ENCODE data around the gene SH3BP4. TPM values are rescaled to one million over a fixed set of nuclear protein-coding genes. Genes with fewer than 3 reads are reported as not detected.

The SH3BP4 gene
- polyA plus RNA-seq, 2 of the 4 experiments (the other 2 are of a cell fraction) = 22.6 to 35.7 TPM

DNA sequence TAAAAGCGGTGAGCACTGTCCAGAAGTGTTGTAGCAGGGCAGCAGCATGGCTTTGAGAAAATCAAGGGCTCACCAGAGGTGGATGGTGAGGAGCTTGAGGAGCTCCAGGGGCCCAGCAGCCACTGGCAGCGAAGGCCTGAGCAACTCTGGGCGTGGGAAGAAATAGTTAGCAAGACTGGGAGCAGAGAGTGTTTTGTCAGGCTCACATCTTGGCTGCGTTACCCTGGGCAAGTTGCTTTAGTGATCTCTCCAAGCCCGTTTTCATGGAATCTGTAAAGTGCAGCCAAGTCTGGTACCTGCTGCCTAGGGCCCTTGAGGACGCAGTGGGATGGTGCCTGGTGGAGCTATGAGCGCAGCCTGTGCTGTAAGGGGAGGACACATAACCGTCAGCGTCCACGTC, 78.3 kb downstream of the SH3BP4 start:
- Histone ChIP-seq H3K4me3 (no peak overlapping the region), H3K9me3 (no peaks in the 10 kb centered on the region), H3K4me1 (peaks cover 44% of the 10 kb centered on the region), H3K4me2 (no peak overlapping the region), H3K27ac (peak overlapping the region in 1 of 2 experiments; percentile 96; a peak in 4 of 6 replicates)
- ChIA-PET POLR2A (no interaction called here), CTCF (interaction anchor here (0.6 to 2.1 kb wide), 5 partner anchors 9 to 488 kb away, joined by 3 to 4 read pairs (median 3); no protein-coding TSS in a partner anchor)
- ATAC-seq = no peak
- 94% methylated on average over 10 of the region's 10 CpGs for WGBS (ENCODE audit: missing lambda C conversion rate)
- no peak for TF ChIP-seq HOXB13 (CRISPR knock-in tag; IDR thresholded peaks at IDR 0.05; ENCODE audit: low read depth)
- TF ChIP-seq, protein P1, sequence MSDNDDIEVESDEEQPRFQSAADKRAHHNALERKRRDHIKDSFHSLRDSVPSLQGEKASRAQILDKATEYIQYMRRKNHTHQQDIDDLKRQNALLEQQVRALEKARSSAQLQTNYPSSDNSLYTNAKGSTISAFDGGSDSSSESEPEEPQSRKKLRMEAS (IDR thresholded peaks at IDR 0.05) = no peak
- no peak for TF ChIP-seq JUNB (IDR thresholded peaks at IDR 0.05)
- TF ChIP-seq CBX2 (IDR thresholded peaks at IDR 0.05; ENCODE audit: borderline replicate concordance, low read depth) = no peak
- no peak for TF ChIP-seq CHD2 (IDR thresholded peaks at IDR 0.05; ENCODE audit: low read length, partially characterized antibody)
- TF ChIP-seq CBX8 (IDR thresholded peaks at IDR 0.05) = no peak
- TF ChIP-seq MAZ (IDR thresholded peaks at IDR 0.05; ENCODE audit: borderline replicate concordance, low read depth, low read length) = no peak
- no peak for TF ChIP-seq HDAC2 (IDR thresholded peaks at IDR 0.05)
- TF ChIP-seq TP53 (CRISPR knock-in tag; IDR thresholded peaks at IDR 0.05) = no peak
- TF ChIP-seq NPAS2 (CRISPR knock-in tag; IDR thresholded peaks at IDR 0.05; ENCODE audit: borderline replicate concordance) = no peak
- TF ChIP-seq FOSB (CRISPR knock-in tag; IDR thresholded peaks at IDR 0.05) = no peak
- no peak for TF ChIP-seq POLR2AphosphoS2 (conservative IDR thresholded peaks at IDR 0.05; ENCODE audit: low read length)
- TF ChIP-seq ZSCAN20 (CRISPR knock-in tag; IDR thresholded peaks at IDR 0.05) = no peak
- no peak for TF ChIP-seq EHF (CRISPR knock-in tag; IDR thresholded peaks at IDR 0.05)
- TF ChIP-seq GATA3 (IDR thresholded peaks at IDR 0.05; ENCODE audit: borderline replicate concordance) = no peak
- TF ChIP-seq ZNF302 (CRISPR knock-in tag; IDR thresholded peaks at IDR 0.05) = no peak
- no peak for TF ChIP-seq SMC3 (IDR thresholded peaks at IDR 0.05)
- TF ChIP-seq, protein P2, sequence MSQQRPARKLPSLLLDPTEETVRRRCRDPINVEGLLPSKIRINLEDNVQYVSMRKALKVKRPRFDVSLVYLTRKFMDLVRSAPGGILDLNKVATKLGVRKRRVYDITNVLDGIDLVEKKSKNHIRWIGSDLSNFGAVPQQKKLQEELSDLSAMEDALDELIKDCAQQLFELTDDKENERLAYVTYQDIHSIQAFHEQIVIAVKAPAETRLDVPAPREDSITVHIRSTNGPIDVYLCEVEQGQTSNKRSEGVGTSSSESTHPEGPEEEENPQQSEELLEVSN (IDR thresholded peaks at IDR 0.05; ENCODE audit: borderline replicate concordance, low read depth) = no peak
- DNase-seq (ENCODE audit: low read depth in 1 of 2, low spot score in 1 of 2) = no peak
- no peak for FAIRE-seq

DNA sequence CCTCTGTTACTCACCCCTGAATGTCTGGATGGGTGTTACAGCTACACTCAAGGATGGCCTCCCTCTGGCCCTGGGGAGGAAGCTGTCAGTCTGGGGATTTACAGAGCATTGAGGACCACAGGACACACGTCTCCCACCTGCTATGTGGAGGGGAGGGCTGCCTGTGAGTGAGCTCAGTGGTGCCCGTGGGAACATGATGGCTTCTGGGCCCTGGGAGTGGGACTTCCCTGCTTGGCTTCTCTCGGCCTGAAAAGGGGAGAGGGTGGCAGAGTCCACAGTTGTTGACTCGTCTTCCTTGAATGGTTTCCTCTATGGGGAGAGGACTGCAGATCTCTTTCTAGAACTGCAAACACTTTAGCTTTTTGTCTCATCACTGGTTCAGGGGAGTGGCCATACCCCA, 79.1 kb downstream of the SH3BP4 start:
- ATAC-seq (no peak), DNase-seq (ENCODE audit: low read depth in 1 of 2, low spot score in 1 of 2) (no peak), FAIRE-seq (no peak)
- Histone ChIP-seq H3K4me2 (no peak overlapping the region), H3K9me3 (no peaks in the 10 kb centered on the region), H3K27ac (peak overlapping the region; percentile 26 to 96; a peak in 3 of 6 replicates), H3K4me1 (peaks cover 36% of the 10 kb centered on the region), H3K4me3 (no peak overlapping the region)
- TF ChIP-seq CEBPB (IDR thresholded peaks at IDR 0.05) = no peak
- TF ChIP-seq, protein P3, sequence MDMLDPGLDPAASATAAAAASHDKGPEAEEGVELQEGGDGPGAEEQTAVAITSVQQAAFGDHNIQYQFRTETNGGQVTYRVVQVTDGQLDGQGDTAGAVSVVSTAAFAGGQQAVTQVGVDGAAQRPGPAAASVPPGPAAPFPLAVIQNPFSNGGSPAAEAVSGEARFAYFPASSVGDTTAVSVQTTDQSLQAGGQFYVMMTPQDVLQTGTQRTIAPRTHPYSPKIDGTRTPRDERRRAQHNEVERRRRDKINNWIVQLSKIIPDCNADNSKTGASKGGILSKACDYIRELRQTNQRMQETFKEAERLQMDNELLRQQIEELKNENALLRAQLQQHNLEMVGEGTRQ (IDR thresholded peaks at IDR 0.05) = no peak
- TF ChIP-seq, protein P4, sequence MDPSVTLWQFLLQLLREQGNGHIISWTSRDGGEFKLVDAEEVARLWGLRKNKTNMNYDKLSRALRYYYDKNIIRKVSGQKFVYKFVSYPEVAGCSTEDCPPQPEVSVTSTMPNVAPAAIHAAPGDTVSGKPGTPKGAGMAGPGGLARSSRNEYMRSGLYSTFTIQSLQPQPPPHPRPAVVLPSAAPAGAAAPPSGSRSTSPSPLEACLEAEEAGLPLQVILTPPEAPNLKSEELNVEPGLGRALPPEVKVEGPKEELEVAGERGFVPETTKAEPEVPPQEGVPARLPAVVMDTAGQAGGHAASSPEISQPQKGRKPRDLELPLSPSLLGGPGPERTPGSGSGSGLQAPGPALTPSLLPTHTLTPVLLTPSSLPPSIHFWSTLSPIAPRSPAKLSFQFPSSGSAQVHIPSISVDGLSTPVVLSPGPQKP (IDR thresholded peaks at IDR 0.05; ENCODE audit: low read depth, low read length) = no peak
- TF ChIP-seq, protein P5, sequence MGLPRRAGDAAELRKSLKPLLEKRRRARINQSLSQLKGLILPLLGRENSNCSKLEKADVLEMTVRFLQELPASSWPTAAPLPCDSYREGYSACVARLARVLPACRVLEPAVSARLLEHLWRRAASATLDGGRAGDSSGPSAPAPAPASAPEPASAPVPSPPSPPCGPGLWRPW (IDR thresholded peaks at IDR 0.05) = no peak
- no peak for TF ChIP-seq NPAS2 (CRISPR knock-in tag; IDR thresholded peaks at IDR 0.05; ENCODE audit: borderline replicate concordance)
- TF ChIP-seq MAZ (IDR thresholded peaks at IDR 0.05; ENCODE audit: borderline replicate concordance, low read depth, low read length) = no peak
- no peak for TF ChIP-seq BHLHE40 (IDR thresholded peaks at IDR 0.05; ENCODE audit: low read depth, low read length)
- TF ChIP-seq ESRRA (IDR thresholded peaks at IDR 0.05; ENCODE audit: borderline replicate concordance, low read length) = no peak
- no peak for TF ChIP-seq HEYL (CRISPR knock-in tag; IDR thresholded peaks at IDR 0.05)
- no peak for TF ChIP-seq NR3C1 (IDR thresholded peaks at IDR 0.05)
- no peak for TF ChIP-seq SREBF2 (IDR thresholded peaks at IDR 0.05)
- no peak for TF ChIP-seq RFX5 (IDR thresholded peaks at IDR 0.05)
- no peak for TF ChIP-seq KDM5A (IDR thresholded peaks at IDR 0.05)
- no peak for TF ChIP-seq HOXB5 (CRISPR knock-in tag; IDR thresholded peaks at IDR 0.05)
- TF ChIP-seq, protein P6, sequence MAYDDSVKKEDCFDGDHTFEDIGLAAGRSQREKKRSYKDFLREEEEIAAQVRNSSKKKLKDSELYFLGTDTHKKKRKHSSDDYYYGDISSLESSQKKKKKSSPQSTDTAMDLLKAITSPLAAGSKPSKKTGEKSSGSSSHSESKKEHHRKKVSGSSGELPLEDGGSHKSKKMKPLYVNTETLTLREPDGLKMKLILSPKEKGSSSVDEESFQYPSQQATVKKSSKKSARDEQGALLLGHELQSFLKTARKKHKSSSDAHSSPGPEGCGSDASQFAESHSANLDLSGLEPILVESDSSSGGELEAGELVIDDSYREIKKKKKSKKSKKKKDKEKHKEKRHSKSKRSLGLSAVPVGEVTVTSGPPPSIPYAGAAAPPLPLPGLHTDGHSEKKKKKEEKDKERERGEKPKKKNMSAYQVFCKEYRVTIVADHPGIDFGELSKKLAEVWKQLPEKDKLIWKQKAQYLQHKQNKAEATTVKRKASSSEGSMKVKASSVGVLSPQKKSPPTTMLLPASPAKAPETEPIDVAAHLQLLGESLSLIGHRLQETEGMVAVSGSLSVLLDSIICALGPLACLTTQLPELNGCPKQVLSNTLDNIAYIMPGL (CRISPR knock-in tag; IDR thresholded peaks at IDR 0.05; ENCODE audit: borderline replicate concordance) = no peak
- no peak for TF ChIP-seq TP53 (CRISPR knock-in tag; IDR thresholded peaks at IDR 0.05)
- no peak for TF ChIP-seq HDAC2 (IDR thresholded peaks at IDR 0.05)
- ChIA-PET POLR2A (no interaction called here), CTCF (interaction anchor here (0.6 to 1.4 kb wide), 3 partner anchors 20 to 489 kb away, joined by 3 to 4 read pairs (median 3); no protein-coding TSS in a partner anchor)
- WGBS (ENCODE audit: missing lambda C conversion rate) = 93% methylated on average over 4 of the region's 4 CpGs

Data from A549 (cell line).